HuH-7.5 (cell line): ENCODE measurements around the gene RIOK1.
"Not testable (repeated sequence)": the region's sequence is repeated elsewhere in the genome, so short reads cannot be mapped to it uniquely, and the experiment has no call there.

Experiments used
- DNase-seq: peaks from one replicate; pipeline ENCODE4 v3.0.0; 2011; ENCODE audit warnings: low spot score

The RIOK1 gene

GRCh38 chr6:7389451-7390225 is at the start of gene RIOK1, which contains the start of gene CAGE1:
RIOK1 (plus strand) TSS chr6:7389808; CDS start chr6:7390003, 195 bp downstream.
CAGE1 (minus strand) TSS chr6:7389742; CDS start chr6:7387173, 2,569 bp downstream.
- peak; percentile 65 for DNase-seq

- no peak for DNase-seq
These were observed 48.3 kb upstream of the RIOK1 start for GRCh38 chr6:7341271-7341670.

GRCh38 chr6:7341989-7342742 is 47.4 kb upstream of the RIOK1 start:
- peak; percentile 9 for DNase-seq

- no peak for DNase-seq
These were observed 45.8 kb upstream of the RIOK1 start for GRCh38 chr6:7343546-7344475.

DNA sequence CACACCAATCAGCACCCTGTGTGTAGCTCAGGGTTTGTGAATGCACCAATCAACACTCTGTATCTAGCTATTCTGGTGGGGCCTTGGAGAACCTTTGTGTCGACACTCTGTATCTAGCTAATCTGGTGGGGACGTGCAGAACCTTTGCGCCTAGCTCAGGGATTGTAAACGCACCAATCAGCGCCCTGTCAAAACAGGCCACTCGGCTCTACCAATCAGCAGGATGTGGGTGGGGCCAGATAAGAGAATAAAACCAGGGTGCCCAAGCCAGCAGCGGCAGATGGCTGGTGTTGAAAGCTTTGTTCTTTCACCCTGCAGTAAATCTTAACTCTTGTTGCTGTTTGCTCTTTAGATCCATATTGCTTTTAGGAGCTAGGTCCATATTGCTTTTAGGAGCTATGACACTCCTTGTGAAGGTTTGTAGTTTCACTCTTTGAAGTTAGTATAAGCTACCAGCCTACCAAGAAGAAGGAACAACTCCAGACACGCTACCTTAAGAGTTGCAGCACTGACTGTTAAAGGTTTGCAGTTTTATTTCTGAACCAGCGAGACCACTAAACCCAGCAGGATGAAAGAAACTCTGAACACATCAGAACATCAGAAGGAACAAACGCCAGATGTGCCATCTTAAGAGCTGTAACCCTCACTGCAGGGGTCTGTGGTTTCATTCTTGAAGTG is 44.7 kb upstream of the RIOK1 start:
- not testable (repeated sequence) for DNase-seq

- DNase-seq, result not testable (repeated sequence)
These were observed 42.0 kb upstream of the RIOK1 start for GRCh38 chr6:7347551-7347997.

- DNase-seq, result not testable (repeated sequence)
These were observed 39.0 kb upstream of the RIOK1 start for GRCh38 chr6:7350591-7350990.

DNA sequence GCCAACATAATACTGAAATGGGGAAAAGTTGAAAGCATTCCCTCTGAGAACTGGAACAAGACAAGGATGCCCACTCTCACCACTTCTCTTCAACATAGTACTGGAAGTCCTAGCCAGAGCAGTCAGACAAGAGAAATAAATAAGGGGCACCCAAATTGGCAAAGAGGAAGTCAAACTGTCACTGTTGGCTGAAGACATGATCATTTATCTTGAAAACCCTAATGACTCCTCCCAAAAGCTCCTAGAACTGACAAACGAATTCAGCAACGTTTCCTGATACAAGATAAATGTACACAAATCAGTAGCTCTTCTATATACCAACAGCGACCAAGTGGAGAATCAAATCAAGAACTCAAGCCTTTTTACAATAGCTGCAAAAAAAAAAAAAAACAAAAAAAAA is 37.7 kb upstream of the RIOK1 start:
- not testable (repeated sequence) for DNase-seq

- DNase-seq, result no peak
These were observed 22.2 kb upstream of the RIOK1 start for GRCh38 chr6:7367408-7367807.

DNA sequence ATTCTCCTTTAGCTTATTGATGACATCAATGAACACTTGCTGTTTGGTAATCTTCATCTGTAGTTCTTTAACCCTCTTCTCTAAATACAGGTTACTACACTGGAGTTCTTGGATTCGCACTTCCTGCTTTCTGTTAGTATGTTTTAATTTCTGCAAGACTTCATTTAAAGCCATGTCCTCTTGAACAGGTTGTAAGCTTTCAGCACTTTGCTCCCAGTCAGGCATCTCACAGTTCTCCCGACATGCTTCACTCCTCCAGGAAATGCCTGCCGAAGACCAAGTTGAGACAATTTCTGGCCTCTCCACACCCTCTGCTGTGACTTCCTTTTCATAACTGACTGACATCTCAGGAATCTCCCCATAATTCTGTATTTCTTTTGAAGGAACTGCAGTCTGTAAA is 15.9 kb upstream of the RIOK1 start:
- no peak for DNase-seq

- no peak for DNase-seq
These were observed 11.6 kb upstream of the RIOK1 start for GRCh38 chr6:7377961-7378360.

- no peak for DNase-seq
These were observed 10.9 kb upstream of the RIOK1 start for GRCh38 chr6:7378740-7379139.

- DNase-seq, result no peak
These were observed 8.5 kb upstream of the RIOK1 start for GRCh38 chr6:7381092-7381491.

DNA sequence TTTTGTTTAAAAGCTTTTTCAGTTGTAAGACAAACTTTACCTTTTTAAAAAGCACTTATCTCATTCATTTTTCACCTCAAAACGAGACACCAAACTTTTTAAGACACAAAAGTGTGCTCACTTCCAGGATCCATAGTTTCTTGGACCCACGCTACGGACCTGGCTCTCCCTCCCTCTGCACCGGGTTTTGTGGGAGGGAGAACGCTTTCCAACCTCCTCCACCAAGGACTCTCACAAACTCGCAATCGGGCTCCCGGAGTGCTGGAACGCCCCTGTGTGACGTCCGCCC is 502 bp upstream of the RIOK1 start:
- peak; percentile 35 for DNase-seq

DNA sequence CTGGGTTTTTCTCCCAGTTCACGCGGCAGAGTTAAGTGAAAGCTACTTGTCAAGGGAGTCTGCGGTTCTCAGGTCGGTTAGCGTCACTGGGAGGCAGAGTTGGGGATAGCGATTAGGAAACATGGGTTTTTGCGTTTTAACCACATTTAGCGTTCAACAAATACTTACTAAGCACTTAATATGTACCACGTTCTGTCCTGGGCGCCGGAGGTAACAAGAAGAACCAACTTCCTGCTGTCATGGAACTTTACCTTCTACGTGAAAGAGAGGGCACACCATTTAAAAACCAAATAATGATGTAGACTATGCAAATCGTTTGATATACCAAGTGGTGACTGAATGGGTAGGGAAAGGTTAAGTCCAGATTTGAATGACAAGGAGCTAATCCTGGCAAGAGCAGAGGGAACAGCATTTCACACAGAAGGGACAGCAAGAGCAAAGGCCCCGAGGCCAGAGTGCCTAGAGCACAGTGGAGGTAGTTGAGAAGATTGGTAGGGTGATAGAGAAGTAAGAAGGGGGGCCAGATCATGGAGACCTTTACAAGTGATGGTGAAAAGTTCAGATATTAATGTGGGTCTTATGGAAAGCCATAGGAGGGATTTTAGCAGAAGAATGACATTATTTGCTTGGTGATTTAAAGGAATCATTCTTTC is 744 bp downstream of the RIOK1 start:
- no peak for DNase-seq

GRCh38 chr6:7391151-7391550 is 1.5 kb downstream of the RIOK1 start:
- no peak for DNase-seq

DNA sequence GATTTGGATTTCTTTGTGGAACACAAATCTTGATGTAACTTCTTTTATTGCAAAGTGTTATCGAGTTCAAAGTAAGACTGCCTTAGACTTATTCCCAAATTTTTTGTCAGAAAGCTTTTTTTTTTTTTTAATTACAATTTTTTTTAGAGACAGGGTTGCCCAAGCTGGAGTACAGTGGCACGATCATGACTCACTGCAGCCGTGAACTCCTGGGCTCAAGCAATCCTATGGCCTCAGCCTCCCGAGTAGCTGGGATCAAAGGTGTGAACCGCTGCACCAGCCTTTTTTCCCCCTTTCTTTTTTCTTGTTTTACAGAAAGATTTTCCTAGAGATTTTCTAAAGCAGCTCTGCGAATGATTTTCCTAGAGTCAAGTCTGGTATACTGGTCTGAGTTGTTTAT is 2.8 kb downstream of the RIOK1 start:
- no peak for DNase-seq

- DNase-seq, result no peak
These were observed 11.5 kb downstream of the RIOK1 start for GRCh38 chr6:7401075-7401474.

GRCh38 chr6:7402716-7403115 is 13.1 kb downstream of the RIOK1 start:
- DNase-seq, result no peak

DNA sequence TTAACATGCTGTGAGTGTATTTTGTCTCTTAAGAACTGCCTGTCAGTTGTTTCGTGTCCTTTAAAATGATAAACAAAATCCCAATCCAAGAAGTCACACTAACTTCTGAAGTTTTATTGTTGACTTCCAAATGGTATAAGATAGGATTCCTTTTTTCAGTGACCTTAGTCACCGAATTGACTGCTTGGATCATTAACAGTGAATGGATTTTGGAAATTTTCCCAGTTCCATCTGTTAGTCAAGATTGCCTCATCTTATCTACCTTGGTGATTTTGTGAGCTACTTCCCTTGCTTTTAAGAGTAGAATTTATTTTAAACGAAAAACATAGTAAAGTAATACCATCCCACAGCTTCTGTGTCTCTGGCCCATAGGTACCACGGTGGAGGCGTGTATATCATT is 14.9 kb downstream of the RIOK1 start:
- DNase-seq, result no peak

DNA sequence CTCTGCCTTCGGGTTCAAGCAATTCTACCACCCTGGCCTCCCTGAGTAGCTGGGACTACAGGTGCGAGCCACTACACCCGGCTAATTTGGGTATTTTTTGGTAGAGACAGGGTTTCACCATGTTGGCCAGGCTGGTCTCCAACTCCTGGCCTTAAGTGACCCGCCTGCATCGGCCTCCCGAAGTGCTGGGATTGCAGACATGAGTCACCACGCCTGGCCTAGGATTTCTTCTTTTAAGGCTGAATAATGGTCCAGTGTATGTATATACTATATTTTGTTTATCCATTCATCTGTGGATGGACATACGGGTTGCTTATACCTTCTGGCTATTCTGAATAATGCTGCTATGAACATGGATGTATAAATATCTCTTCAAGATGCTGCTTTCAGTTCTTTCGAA is 17.1 kb downstream of the RIOK1 start:
- no peak for DNase-seq
